ENCODE results near the gene IL18BP.

- TF ChIP-seq EZH2 (IDR thresholded peaks at IDR 0.05; ENCODE audit: borderline replicate concordance) (no peak), CTCF (IDR thresholded peaks at IDR 0.05; ENCODE audit: poor library complexity) (no peak), EZH2phosphoT487 (IDR thresholded peaks at IDR 0.05; ENCODE audit: low read depth, severe bottlenecking, unreplicated experiment) (no peak)
Observed at GRCh38 chr11:72039031-72039855, 40.5 kb downstream of the IL18BP start.

Measured in hepatocyte (in vitro differentiated cells).